ENCODE measurements around the gene SPOCK3. TPM values are rescaled to one million over a fixed set of nuclear protein-coding genes. Genes with fewer than 3 reads are reported as not detected.

The SPOCK3 gene
- total RNA-seq, 2 donors from 2014 or later = not detected

GRCh38 chr4:167032871-167033270, 201.4 kb downstream of the SPOCK3 start:
- no peak for DNase-seq (ENCODE audit: low spot score)
- H3K9me3 ChIP-seq = no peaks in the 10 kb centered on the region
- H3K4me3 ChIP-seq = no peak overlapping the region
- H3K36me3 ChIP-seq = no peaks in the 10 kb centered on the region
- no peak for TF ChIP-seq CTCF (IDR thresholded peaks at IDR 0.05)
- H3K4me1 ChIP-seq = no peaks in the 10 kb centered on the region
- no peak overlapping the region for H3K27ac ChIP-seq
- no peaks in the 10 kb centered on the region for H3K27me3 ChIP-seq

- Histone ChIP-seq H3K9me3 (no peaks in the 10 kb centered on the region), H3K27me3 (no peaks in the 10 kb centered on the region), H3K4me3 (no peak overlapping the region), H3K27ac (no peak overlapping the region), H3K4me1 (no peaks in the 10 kb centered on the region), H3K36me3 (no peaks in the 10 kb centered on the region)
- TF ChIP-seq CTCF (IDR thresholded peaks at IDR 0.05) = no peak
- DNase-seq (ENCODE audit: low spot score) = no peak
Measured at GRCh38 chr4:167031534-167032156, 202.6 kb downstream of the SPOCK3 start.

- no peak for DNase-seq (ENCODE audit: low spot score)
- TF ChIP-seq CTCF (IDR thresholded peaks at IDR 0.05) = no peak
- H3K36me3 ChIP-seq = no peaks in the 10 kb centered on the region
Measured at GRCh38 chr4:167028976-167029375, 205.3 kb downstream of the SPOCK3 start.

GRCh38 chr4:167025670-167026069, 208.6 kb downstream of the SPOCK3 start:
- Histone ChIP-seq H3K36me3 (no peaks in the 10 kb centered on the region), H3K4me1 (no peaks in the 10 kb centered on the region), H3K27me3 (no peaks in the 10 kb centered on the region), H3K27ac (no peak overlapping the region), H3K9me3 (no peaks in the 10 kb centered on the region), H3K4me3 (no peak overlapping the region)
- no peak for TF ChIP-seq CTCF (IDR thresholded peaks at IDR 0.05)
- no peak for DNase-seq (ENCODE audit: low spot score)

More at GRCh38 chr4:167028976-167029375, 205.3 kb downstream of the SPOCK3 start:
- Histone ChIP-seq H3K9me3 (no peaks in the 10 kb centered on the region), H3K4me1 (no peaks in the 10 kb centered on the region), H3K4me3 (no peak overlapping the region), H3K27me3 (no peaks in the 10 kb centered on the region), H3K27ac (no peak overlapping the region)

GRCh38 chr4:167023364-167023925, 210.8 kb downstream of the SPOCK3 start:
- Histone ChIP-seq H3K4me1 (no peaks in the 10 kb centered on the region), H3K4me3 (no peak overlapping the region), H3K36me3 (no peaks in the 10 kb centered on the region), H3K27me3 (no peaks in the 10 kb centered on the region), H3K27ac (no peak overlapping the region), H3K9me3 (no peaks in the 10 kb centered on the region)
- TF ChIP-seq CTCF (IDR thresholded peaks at IDR 0.05) = no peak
- no peak for DNase-seq (ENCODE audit: low spot score)
